Tibial nerve (tissue), 4 donors: ENCODE measurements around the gene KRTAP5-4. TPM values are rescaled to one million over a fixed set of nuclear protein-coding genes. Genes with fewer than 3 reads are reported as not detected.
"Not testable (repeated sequence)": the region's sequence is repeated elsewhere in the genome, so short reads cannot be mapped to it uniquely, and the experiment has no call there.

Source experiments
- DNase-seq, 2 donors: peaks; one replicate each; pipeline ENCODE4 v3.0.0-alpha.2; 2019; ENCODE audit warnings: low spot score in 2 of 2
- H3K27ac ChIP-seq, 4 donors: fragments of 200-600 bp; sonication (generic) in 3 of 4; one replicate each; pipeline ENCODE4 v1.5.1; 2017 to 2019; ENCODE audit warnings: mild to moderate bottlenecking in 1 of 4
- H3K27me3 ChIP-seq, 2 donors: fragments of 200-600 bp; sonication (generic) in 1 of 2; one replicate each; pipeline versions ENCODE4 v1.5.1 to v1.6.0; 2017 to 2019
- H3K36me3 ChIP-seq, 3 donors: fragments of 200-600 bp; sonication (generic); one replicate each; pipeline ENCODE4 v1.5.1; 2018 to 2019
- H3K4me1 ChIP-seq, 4 donors: fragments of 200-600 bp; sonication (generic) in 3 of 4; one replicate each; pipeline ENCODE4 v1.5.1; 2017 to 2019
- H3K4me3 ChIP-seq, 4 donors: fragments of 200-600 bp; sonication (generic) in 3 of 4; one replicate each; pipeline ENCODE4 v1.5.1; 2017 to 2019; ENCODE audit warnings: mild to moderate bottlenecking in 1 of 4, moderate library complexity in 1 of 4
- H3K9me3 ChIP-seq, 4 donors: fragments of 200-600 bp; sonication (generic) in 3 of 4; one replicate each; pipeline ENCODE4 v1.5.1; 2017 to 2019
- EP300 ChIP-seq, 2 donors: sonication (generic); formaldehyde crosslinking; IDR thresholded peaks; one replicate each; pipeline ENCODE4 v1.6.1; 2017; ENCODE audit warnings: antibody characterized with exemption in 2 of 2, mild to moderate bottlenecking in 1 of 2
- POLR2A ChIP-seq, 2 donors: fragments of 450-650 bp; IDR thresholded peaks; one replicate each; pipeline ENCODE4 v1.6.1; 2017; ENCODE audit warnings: antibody characterized with exemption in 2 of 2, mild to moderate bottlenecking in 2 of 2, moderate library complexity in 2 of 2
- WGBS, 2 donors: methylation state at CpG; one replicate each; pipeline ENCODE4 v1.1.5; 2018; 5-methylcytosine and 5-hydroxymethylcytosine counted together
- total RNA-seq, 4 donors: library from RNA; depleted of rRNA; stranded (reverse); fragments of >200 nt; gene quantifications; one replicate each; pipeline ENCODE4 v1.1.0, GENCODE V29; 2016
- TF ChIP-seq, protein P1 (sequence below), 5 experiments: fragments of 200-600 bp in 3 of 5; fragments of 450-650 bp in 2 of 5; sonication (generic) in 3 of 5; IDR thresholded peaks; one replicate each; pipeline ENCODE4 v1.5.1; 2016 to 2019; ENCODE audit warnings: antibody characterized with exemption in 5 of 5, mild to moderate bottlenecking in 3 of 5, moderate library complexity in 2 of 5

The KRTAP5-4 gene
- total RNA-seq, 4 donors from 2014 or later: not detected

DNA sequence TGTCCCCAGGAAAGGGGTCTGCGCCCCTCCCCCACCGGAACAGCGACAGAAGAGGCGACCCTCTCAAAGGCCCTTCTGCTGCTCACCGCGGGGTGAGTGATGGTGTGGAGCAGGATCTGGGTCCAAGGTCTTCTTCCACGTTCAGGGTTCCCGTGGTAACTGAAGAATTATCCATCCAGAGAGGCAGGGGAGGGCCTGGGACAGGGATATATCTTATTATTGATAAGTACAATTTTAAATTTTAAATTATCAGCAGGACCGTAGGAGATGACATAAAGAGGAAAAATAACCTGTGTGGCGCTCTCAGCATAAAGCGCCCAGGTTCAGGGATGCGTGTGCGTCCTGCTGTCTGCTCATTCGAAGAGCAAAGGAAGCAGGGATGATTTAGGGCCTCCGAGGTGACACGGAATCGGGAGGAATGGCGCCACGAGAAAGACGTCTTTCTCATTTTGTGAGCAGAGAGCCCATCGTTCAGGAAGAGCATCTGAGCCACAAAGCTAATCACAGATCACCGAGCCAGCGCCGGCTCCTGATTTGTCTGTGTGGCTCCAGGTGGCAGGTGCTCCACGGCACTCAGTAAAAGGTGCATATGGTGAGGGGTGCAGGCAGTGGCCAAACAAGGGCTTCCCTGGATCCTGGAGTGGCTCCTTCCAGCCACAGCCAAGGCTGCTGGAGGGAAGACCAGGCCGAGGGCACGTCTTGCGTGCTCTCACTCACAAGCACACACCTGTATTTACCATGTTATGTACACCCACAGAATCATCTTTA lies 26.9 kb upstream of the KRTAP5-4 start:
- no peak for TF ChIP-seq POLR2A (IDR thresholded peaks at IDR 0.05)
- TF ChIP-seq, protein P1, sequence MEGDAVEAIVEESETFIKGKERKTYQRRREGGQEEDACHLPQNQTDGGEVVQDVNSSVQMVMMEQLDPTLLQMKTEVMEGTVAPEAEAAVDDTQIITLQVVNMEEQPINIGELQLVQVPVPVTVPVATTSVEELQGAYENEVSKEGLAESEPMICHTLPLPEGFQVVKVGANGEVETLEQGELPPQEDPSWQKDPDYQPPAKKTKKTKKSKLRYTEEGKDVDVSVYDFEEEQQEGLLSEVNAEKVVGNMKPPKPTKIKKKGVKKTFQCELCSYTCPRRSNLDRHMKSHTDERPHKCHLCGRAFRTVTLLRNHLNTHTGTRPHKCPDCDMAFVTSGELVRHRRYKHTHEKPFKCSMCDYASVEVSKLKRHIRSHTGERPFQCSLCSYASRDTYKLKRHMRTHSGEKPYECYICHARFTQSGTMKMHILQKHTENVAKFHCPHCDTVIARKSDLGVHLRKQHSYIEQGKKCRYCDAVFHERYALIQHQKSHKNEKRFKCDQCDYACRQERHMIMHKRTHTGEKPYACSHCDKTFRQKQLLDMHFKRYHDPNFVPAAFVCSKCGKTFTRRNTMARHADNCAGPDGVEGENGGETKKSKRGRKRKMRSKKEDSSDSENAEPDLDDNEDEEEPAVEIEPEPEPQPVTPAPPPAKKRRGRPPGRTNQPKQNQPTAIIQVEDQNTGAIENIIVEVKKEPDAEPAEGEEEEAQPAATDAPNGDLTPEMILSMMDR (IDR thresholded peaks at IDR 0.05): no peak
- TF ChIP-seq EP300 (IDR thresholded peaks at IDR 0.05): no peak
- no peaks in the 10 kb centered on the region for H3K36me3 ChIP-seq
- H3K4me3 ChIP-seq: no peak overlapping the region
- WGBS, 2 donors: 86 to 91% methylated on average over 28 of the region's 28 CpGs
- no peak overlapping the region for H3K27ac ChIP-seq
- no peaks in the 10 kb centered on the region for H3K27me3 ChIP-seq
- no peak for DNase-seq
- no peaks in the 10 kb centered on the region for H3K9me3 ChIP-seq
- peaks cover 0 to 9% (median 0%) of the 10 kb centered on the region in 4 donors for H3K4me1 ChIP-seq

DNA sequence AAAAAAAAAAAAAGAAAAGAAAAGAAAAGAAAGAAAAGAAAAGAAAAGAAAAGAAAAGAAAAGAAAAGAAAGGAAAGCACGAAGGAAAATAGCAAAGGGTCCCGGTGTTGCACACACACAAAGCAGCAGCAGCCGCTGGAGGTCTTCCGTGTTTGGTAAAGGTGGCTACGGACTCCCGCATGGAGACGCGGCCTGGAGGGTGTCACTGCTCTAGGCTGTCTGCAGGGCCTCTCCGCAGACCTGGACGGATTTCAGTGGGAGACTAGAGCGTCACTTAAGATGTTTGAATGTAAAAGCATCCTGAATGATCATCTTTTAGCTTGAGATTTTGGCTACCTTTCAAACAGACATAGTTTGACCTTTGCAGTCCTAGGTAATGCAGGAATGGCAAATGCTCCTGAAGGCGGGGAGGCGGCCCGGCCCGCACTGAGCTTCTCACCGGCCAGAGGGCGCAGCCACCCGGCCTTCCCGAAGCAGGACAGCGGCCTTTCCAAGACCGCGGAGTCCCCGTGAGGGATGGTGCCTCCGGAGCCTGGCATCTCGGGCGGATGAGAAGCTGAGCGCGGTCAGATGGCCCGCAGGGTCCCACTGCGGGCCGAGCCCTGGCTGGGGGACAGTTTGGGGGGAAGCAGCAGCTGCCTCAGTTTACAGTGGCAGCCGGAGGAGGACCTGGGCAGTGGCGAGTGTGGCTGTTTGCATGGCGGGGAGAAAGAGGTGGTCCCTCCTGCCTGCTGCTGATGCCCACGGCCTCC lies 26.1 kb upstream of the KRTAP5-4 start:
- no peaks in the 10 kb centered on the region for H3K27me3 ChIP-seq
- no peak overlapping the region for H3K27ac ChIP-seq
- H3K4me3 ChIP-seq: no peak overlapping the region
- WGBS, 2 donors: 90 to 91% methylated on average over 29 to 32 of the region's 35 CpGs
- H3K4me1 ChIP-seq: peaks cover 0 to 7% (median 0%) of the 10 kb centered on the region in 4 donors
- TF ChIP-seq, protein P1 (IDR thresholded peaks at IDR 0.05): no peak
- no peak for TF ChIP-seq EP300 (IDR thresholded peaks at IDR 0.05)
- TF ChIP-seq POLR2A (IDR thresholded peaks at IDR 0.05): no peak
- no peaks in the 10 kb centered on the region for H3K36me3 ChIP-seq
- H3K9me3 ChIP-seq: no peaks in the 10 kb centered on the region
- DNase-seq: no peak

DNA sequence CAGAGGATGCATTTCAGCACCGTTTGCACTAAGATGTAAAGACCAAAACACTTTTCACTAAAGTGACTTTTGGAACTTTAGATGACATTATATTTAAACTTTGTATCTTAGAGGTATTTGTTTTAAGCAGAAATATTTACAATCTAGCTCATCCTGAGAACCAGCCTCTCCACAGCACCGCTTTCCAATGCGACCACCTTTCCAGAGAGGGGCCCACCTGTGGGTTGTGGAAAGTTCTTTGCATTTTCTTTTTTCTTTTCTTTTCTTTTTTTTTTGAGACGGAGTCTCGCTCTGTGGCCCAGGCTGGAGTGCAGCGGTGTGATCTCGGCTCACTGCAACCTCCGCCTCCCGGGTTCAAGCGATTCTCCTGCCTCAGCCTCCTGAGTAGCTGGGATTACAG lies 24.6 kb upstream of the KRTAP5-4 start:
- DNase-seq, H3K4me3 ChIP-seq: not testable (repeated sequence)
- WGBS, 2 donors: 82 to 88% methylated on average over 10 of the region's 10 CpGs

DNA sequence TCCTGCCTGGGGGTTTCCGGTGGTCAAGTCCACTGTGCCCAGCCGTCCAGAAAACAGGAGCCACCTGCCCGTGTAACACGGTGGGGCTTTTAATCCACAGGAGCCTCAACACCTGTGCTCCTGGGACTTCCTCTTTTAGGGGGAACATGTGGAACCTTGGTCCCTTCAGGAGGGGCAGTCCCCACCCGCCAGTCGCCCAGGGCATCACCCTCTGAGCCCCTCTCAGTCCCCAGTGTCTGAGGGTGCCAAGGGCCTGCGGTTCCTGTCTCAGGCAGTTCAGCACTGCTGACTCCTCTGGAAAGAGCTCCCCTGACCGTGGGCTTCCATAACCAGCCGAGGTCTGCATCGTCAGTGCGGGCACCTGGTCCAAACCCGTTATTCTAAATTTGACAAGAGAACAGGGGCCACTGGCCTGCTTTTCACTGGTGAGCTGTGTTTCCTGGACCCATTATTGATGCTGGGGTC lies 23.5 kb upstream of the KRTAP5-4 start:
- 80 to 87% methylated on average over 5 to 9 of the region's 12 CpGs for WGBS, 2 donors
- Histone ChIP-seq H3K27me3 (peaks cover 0 to 6% of the 10 kb centered on the region in 2 donors), H3K9me3 (no peaks in the 10 kb centered on the region), H3K4me3 (no peak overlapping the region), H3K27ac (no peak overlapping the region), H3K36me3 (no peaks in the 10 kb centered on the region), H3K4me1 (no peaks in the 10 kb centered on the region)
- DNase-seq: no peak
- TF ChIP-seq, protein P1 (IDR thresholded peaks at IDR 0.05): no peak
- TF ChIP-seq POLR2A (IDR thresholded peaks at IDR 0.05) (no peak), EP300 (IDR thresholded peaks at IDR 0.05) (no peak)

More for the DNA sequence above, 24.6 kb upstream of the KRTAP5-4 start:
- H3K4me1 ChIP-seq, H3K27ac ChIP-seq, H3K36me3 ChIP-seq, H3K27me3 ChIP-seq, H3K9me3 ChIP-seq: not testable (repeated sequence)

DNA sequence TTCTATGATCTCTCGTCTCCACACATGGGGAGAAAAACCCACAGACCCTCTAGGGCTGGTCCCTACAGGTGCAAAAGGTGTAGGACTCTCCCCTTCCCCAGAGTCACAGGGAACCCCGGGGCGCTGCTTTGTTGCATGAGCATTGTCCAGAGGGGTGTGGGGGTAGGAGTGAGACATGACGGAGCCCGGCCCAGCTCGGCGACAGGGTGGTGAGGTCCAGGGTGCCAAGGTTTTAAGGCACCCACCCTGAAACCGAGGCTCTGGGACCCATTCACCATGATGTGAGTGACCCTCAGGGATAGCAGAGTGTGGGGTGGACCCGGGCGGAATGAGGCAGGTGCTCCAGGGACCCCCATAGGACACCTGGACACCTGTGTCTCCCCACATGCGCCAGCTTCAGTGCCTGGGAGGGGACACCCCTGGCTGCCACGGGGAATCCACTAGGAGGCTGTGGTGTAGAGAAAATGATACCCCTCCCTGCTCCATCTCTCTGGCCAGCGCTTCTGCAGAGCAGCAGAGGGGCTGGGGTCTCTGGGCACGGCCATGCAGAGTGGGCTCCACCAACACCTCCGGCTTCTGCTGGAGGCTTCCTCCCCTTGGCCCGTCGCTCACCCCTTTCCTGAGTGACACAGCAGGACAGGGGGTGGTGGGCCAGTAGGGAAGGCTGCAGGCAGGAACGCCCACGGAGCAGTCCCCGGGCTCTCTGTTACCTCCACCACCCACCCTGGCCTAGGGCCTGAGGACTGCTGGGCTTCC lies 22.8 kb upstream of the KRTAP5-4 start:
- Histone ChIP-seq H3K36me3 (no peaks in the 10 kb centered on the region), H3K4me1 (peaks cover 0 to 5% (median 0%) of the 10 kb centered on the region in 4 donors), H3K9me3 (no peaks in the 10 kb centered on the region), H3K4me3 (no peak overlapping the region), H3K27ac (no peak overlapping the region), H3K27me3 (peaks cover 0 to 12% of the 10 kb centered on the region in 2 donors)
- no peak for DNase-seq
- TF ChIP-seq POLR2A (IDR thresholded peaks at IDR 0.05): no peak
- no peak for TF ChIP-seq EP300 (IDR thresholded peaks at IDR 0.05)
- TF ChIP-seq, protein P1 (IDR thresholded peaks at IDR 0.05): no peak
- WGBS, 2 donors: 74 to 80% methylated on average over 16 to 18 of the region's 20 CpGs
